Measurements from ENCODE around the gene CELA3B. TPM values are rescaled to one million over a fixed set of nuclear protein-coding genes. Genes with fewer than 3 reads are reported as not detected.

CELA3B gene
- total and polyA plus RNA-seq, 2 experiments from 2014 or later, result 0.33 TPM; not detected in 1

DNA sequence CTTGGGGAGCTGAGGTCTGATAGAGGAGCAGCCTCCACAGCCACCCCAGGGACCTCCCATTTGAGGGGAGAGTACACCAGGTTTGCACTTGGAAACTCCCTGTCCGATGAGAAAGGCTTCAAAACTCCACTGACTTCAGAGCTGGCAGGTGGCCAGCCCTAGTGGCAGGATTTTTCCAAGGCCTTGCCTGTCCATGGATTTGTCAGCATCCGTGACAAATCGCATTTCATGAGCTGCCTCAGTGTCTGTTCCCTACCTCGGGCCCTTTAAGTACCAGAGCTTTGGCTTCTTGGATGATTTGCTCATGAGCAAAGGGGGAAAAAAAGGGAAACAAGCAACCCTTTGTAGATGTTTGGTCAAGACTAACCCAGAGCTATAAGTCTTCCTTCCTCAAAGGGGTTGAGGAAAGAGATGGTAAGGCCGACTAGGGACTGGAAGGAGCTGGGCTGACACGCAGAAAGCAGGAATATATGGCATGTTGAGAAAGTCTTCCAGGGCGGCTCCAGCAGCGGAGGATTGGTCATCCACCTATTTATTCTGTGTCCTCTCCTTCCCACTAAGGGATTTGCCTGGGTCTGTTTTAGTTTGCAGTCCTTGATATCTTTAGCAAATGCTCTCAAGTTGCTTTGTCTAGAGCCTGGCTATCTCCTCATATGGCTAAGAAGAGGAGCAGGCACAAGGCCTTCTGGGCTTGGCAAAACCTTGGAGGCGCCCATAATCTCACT lies 37.0 kb upstream of the CELA3B start:
- Histone ChIP-seq H3K4me2 (no peak overlapping the region), H3K9me2 (replicated peaks; ENCODE audit: insufficient read depth) (no peaks in the 10 kb centered on the region), H2AFZ (no peak overlapping the region), H3K9me3 (ENCODE audit: low read depth) (no peaks in the 10 kb centered on the region), H3K4me1 (ENCODE audit: insufficient read depth) (peaks cover 51% of the 10 kb centered on the region), H3K27me3 (no peaks in the 10 kb centered on the region), H3K36me3 (replicated peaks; ENCODE audit: insufficient read depth, low read depth) (no peaks in the 10 kb centered on the region), H3K27ac (peak overlapping the region; percentile 63), H4K20me1 (ENCODE audit: insufficient read depth, poor library complexity, severe bottlenecking) (no peaks in the 10 kb centered on the region), H3K79me2 (peaks cover 18% of the 10 kb centered on the region), H3K4me3 (no peak overlapping the region)
- DNase-seq (ENCODE audit: low spot score), result peak; percentile 92
- TF ChIP-seq, protein P1, sequence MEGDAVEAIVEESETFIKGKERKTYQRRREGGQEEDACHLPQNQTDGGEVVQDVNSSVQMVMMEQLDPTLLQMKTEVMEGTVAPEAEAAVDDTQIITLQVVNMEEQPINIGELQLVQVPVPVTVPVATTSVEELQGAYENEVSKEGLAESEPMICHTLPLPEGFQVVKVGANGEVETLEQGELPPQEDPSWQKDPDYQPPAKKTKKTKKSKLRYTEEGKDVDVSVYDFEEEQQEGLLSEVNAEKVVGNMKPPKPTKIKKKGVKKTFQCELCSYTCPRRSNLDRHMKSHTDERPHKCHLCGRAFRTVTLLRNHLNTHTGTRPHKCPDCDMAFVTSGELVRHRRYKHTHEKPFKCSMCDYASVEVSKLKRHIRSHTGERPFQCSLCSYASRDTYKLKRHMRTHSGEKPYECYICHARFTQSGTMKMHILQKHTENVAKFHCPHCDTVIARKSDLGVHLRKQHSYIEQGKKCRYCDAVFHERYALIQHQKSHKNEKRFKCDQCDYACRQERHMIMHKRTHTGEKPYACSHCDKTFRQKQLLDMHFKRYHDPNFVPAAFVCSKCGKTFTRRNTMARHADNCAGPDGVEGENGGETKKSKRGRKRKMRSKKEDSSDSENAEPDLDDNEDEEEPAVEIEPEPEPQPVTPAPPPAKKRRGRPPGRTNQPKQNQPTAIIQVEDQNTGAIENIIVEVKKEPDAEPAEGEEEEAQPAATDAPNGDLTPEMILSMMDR (IDR thresholded peaks at IDR 0.05; ENCODE audit: poor library complexity), result peak; percentile 43
- TF ChIP-seq EZH2 (IDR thresholded peaks at IDR 0.05; ENCODE audit: borderline replicate concordance), result no peak
- WGBS (ENCODE audit: low lambda C conversion rate, missing lambda C conversion rate), result 56% methylated on average over 9 of the region's 9 CpGs

DNA sequence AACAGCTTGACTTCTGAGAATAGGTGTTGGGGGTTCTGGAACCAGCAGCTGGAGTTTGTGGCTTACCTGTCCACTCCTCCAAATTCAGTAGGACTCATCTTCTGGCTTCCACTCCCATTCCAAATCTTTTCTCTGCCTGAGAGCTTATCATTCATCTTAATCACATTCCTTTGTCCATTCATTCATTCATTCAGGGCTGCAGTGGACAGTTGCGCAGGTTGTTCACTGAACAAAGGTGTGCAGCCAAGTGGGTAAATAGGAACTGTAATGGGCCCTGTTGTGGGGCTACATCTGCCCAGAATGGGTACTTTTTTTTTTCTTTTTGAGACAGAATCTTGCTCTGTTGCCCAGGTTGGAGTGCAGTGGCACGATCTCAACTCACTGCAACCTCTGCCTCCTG lies 36.3 kb upstream of the CELA3B start:
- TF ChIP-seq, protein P1 (IDR thresholded peaks at IDR 0.05; ENCODE audit: poor library complexity), result no peak
- no peak for TF ChIP-seq EZH2 (IDR thresholded peaks at IDR 0.05; ENCODE audit: borderline replicate concordance)
- no peak for TF ChIP-seq EZH2phosphoT487 (IDR thresholded peaks at IDR 0.05; ENCODE audit: low read depth, severe bottlenecking, unreplicated experiment)
- Histone ChIP-seq H3K9me2 (replicated peaks; ENCODE audit: insufficient read depth) (no peaks in the 10 kb centered on the region), H3K4me2 (no peak overlapping the region), H3K27ac (peak overlapping the region; percentile 63), H3K27me3 (no peaks in the 10 kb centered on the region), H3K4me3 (no peak overlapping the region), H4K20me1 (ENCODE audit: insufficient read depth, poor library complexity, severe bottlenecking) (no peaks in the 10 kb centered on the region), H3K4me1 (ENCODE audit: insufficient read depth) (peaks cover 44% of the 10 kb centered on the region), H2AFZ (no peak overlapping the region), H3K9me3 (ENCODE audit: low read depth) (no peaks in the 10 kb centered on the region), H3K36me3 (replicated peaks; ENCODE audit: insufficient read depth, low read depth) (no peaks in the 10 kb centered on the region), H3K79me2 (peaks cover 11% of the 10 kb centered on the region)
- 100% methylated on average over 2 of the region's 2 CpGs for WGBS (ENCODE audit: low lambda C conversion rate, missing lambda C conversion rate)
- DNase-seq (ENCODE audit: low spot score), result no peak

DNA sequence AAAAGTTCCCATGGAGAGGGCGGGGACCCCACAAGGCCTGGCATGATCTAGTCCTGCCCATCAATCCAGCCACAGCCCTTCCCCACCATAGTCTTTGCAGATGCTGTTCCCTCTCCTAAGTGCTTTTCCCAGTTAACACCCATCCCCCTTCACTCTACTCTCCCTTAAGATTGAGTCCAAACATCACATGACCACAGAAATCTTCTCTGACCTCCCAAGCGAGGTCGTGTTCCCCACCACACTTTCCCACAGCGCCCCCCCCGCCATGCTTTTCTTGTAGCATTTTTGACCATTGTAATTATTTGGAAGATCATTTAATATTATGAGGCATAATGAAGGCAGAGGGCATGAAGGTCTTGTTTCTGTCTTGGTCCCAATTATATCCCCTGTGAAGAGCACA lies 35.5 kb upstream of the CELA3B start:
- no peaks in the 10 kb centered on the region for H3K36me3 ChIP-seq (replicated peaks; ENCODE audit: insufficient read depth, low read depth)
- H3K4me3 ChIP-seq, result no peak overlapping the region
- H3K79me2 ChIP-seq, result peaks cover 5% of the 10 kb centered on the region
- H3K9me3 ChIP-seq (ENCODE audit: low read depth), result no peaks in the 10 kb centered on the region
- H4K20me1 ChIP-seq (ENCODE audit: insufficient read depth, poor library complexity, severe bottlenecking), result no peaks in the 10 kb centered on the region
- H3K4me1 ChIP-seq (ENCODE audit: insufficient read depth), result peaks cover 36% of the 10 kb centered on the region
- DNase-seq (ENCODE audit: low spot score), result no peak
- no peaks in the 10 kb centered on the region for H3K27me3 ChIP-seq
- WGBS (ENCODE audit: low lambda C conversion rate, missing lambda C conversion rate), result 81% methylated on average over 5 of the region's 5 CpGs
- no peaks in the 10 kb centered on the region for H3K9me2 ChIP-seq (replicated peaks; ENCODE audit: insufficient read depth)
- TF ChIP-seq EZH2 (IDR thresholded peaks at IDR 0.05; ENCODE audit: borderline replicate concordance), result no peak
- TF ChIP-seq, protein P1 (IDR thresholded peaks at IDR 0.05; ENCODE audit: poor library complexity), result no peak
- no peak for TF ChIP-seq EZH2phosphoT487 (IDR thresholded peaks at IDR 0.05; ENCODE audit: low read depth, severe bottlenecking, unreplicated experiment)
- no peak overlapping the region for H2AFZ ChIP-seq
- no peak overlapping the region for H3K4me2 ChIP-seq
- no peak overlapping the region for H3K27ac ChIP-seq

Measured in hepatocyte (in vitro differentiated cells).